Brain microvascular endothelial cell (primary cell): ENCODE measurements around the gene DOCK9.

Experiments used
- DNase-seq: peaks from one replicate; pipeline ENCODE4 v3.0.0-alpha.2; 2020
- H3K27ac ChIP-seq: fragments of 250-450 bp; sonication (Bioruptor Pico); 2 replicates; pipeline ENCODE4 v1.5.1; 2020; ENCODE audit warnings: mild to moderate bottlenecking, moderate library complexity
- H3K27me3 ChIP-seq: fragments of 250-450 bp; sonication (Bioruptor Pico); replicated peaks from 2 replicates; pipeline ENCODE4 v1.5.1; 2020; ENCODE audit warnings: mild to moderate bottlenecking
- H3K36me3 ChIP-seq: fragments of 250-450 bp; sonication (Bioruptor Pico); replicated peaks from 2 replicates; pipeline ENCODE4 v1.5.1; 2020; ENCODE audit warnings: mild to moderate bottlenecking
- H3K4me3 ChIP-seq: 2 replicates; pipeline ENCODE4 v1.5.1; 2011; ENCODE audit warnings: low read depth, mild to moderate bottlenecking, control low read depth, low read length, moderate library complexity
- CTCF ChIP-seq: IDR thresholded peaks from 2 replicates; pipeline ENCODE4 v1.5.1; 2011; ENCODE audit warnings: low read depth, mild to moderate bottlenecking, moderate library complexity, low read length, control low read depth, inconsistent platforms; ENCODE audit errors: missing control alignments
- in situ Hi-C: cut with HindIII; loops from 2 replicates; pipeline ENCODE4 v1.10.0; 2017; ENCODE audit warnings: low sequenced_read_pairs, low pct_ligation_motif_present

The DOCK9 gene

DNA sequence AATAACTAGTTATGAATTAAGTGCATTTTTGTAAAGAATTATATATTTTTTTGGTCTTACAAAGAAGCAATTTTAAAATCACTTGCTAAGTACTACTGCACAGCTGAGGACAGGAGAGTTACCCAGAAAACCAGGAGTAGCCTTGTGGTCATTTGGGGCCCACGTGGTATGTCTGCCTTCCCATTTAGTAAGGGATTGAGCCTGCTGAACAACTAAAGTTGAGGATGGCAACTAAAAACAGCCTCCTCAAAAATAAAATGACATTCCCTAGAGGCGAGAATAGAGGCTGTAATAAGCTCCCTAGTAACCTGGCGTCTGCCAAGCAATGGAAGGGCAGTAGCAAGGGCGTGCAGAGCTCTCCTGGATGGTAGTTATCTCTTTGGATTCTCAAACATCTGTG is 36.3 kb downstream of the DOCK9 start:
- Histone ChIP-seq H3K27ac (no peak overlapping the region), H3K36me3 (no peaks in the 10 kb centered on the region), H3K4me3 (no peak overlapping the region), H3K27me3 (no peaks in the 10 kb centered on the region)
- DNase-seq = no peak
- no peak for TF ChIP-seq CTCF
- in situ Hi-C loops = no loop called here

DNA sequence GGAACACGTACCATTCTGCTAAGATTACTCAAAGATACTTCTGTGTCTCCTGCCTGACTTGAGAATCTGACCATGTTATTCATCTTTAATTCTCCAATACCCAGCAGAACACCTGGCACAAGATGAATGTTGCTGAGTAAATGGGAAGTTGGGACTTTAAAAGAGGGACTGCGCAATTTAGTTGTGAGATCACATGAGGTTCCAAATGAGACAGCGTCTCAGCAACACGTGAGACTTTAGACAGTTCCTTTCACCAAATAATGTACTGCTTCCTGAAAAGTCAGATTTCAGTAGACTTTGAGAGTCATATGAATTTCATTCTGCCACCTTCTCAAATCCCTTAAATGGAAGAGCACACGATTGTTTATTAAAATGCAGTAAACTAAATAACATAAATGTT is 36.7 kb downstream of the DOCK9 start:
- in situ Hi-C loops = no loop called here
- DNase-seq = no peak

GRCh38 chr13:98940325-98941001 is 37.4 kb downstream of the DOCK9 start:
- in situ Hi-C loops = no loop called here
- Histone ChIP-seq H3K27ac (no peak overlapping the region), H3K4me3 (no peak overlapping the region), H3K27me3 (no peaks in the 10 kb centered on the region), H3K36me3 (no peaks in the 10 kb centered on the region)
- TF ChIP-seq CTCF = no peak
- DNase-seq = no peak

More for the DNA sequence above, 36.7 kb downstream of the DOCK9 start:
- H3K36me3 ChIP-seq = no peaks in the 10 kb centered on the region
- H3K27me3 ChIP-seq = no peaks in the 10 kb centered on the region
- no peak overlapping the region for H3K27ac ChIP-seq
- TF ChIP-seq CTCF = no peak
- H3K4me3 ChIP-seq = no peak overlapping the region

- in situ Hi-C loops = no loop called here
- no peak overlapping the region for H3K4me3 ChIP-seq
- DNase-seq = no peak
- H3K36me3 ChIP-seq = no peaks in the 10 kb centered on the region
- no peak for TF ChIP-seq CTCF
- H3K27me3 ChIP-seq = no peaks in the 10 kb centered on the region
- no peak overlapping the region for H3K27ac ChIP-seq
Observed at GRCh38 chr13:98939660-98940191, 38.1 kb downstream of the DOCK9 start.

DNA sequence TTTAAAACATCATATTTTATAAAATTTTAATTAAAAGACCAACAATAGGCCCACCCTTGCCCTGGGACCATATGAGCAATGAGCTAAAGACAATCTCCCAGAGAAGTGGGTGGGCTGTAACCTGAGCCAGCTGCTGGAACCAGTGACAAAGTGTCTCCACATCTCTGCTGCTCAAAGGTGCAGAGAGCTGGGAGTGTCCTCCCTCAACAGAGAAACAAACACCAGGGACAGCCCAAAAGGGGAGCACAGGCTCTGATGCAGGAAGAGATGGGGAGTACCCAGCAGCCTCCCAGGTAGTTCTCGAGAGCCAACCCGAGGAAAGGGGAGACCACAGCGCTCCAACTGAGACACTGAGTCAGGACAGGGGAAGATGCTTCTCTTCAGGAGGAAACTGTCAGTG is 39.1 kb downstream of the DOCK9 start:
- H3K27ac ChIP-seq = no peak overlapping the region
- H3K36me3 ChIP-seq = no peaks in the 10 kb centered on the region
- in situ Hi-C loops = no loop called here
- no peaks in the 10 kb centered on the region for H3K27me3 ChIP-seq
- no peak overlapping the region for H3K4me3 ChIP-seq
- no peak for DNase-seq
- no peak for TF ChIP-seq CTCF

- DNase-seq = no peak
- in situ Hi-C loops = no loop called here
- Histone ChIP-seq H3K4me3 (no peak overlapping the region), H3K27me3 (no peaks in the 10 kb centered on the region), H3K36me3 (no peaks in the 10 kb centered on the region), H3K27ac (no peak overlapping the region)
- TF ChIP-seq CTCF = no peak
Observed at GRCh38 chr13:98937911-98938381, 39.9 kb downstream of the DOCK9 start.
